Common myeloid progenitor, CD34-positive (primary cell): ENCODE measurements around the gene HADHA.

ENCODE experiments used
- CTCF ChIA-PET: fragments of 350-600 bp; sonication (Branson Sonifier 250); formaldehyde crosslinking; loops from one replicate; lab custom pipeline; 2021; ENCODE audit warnings: antibody characterized with exemption; lab: Charles Lee
- POLR2A ChIA-PET: fragments of 350-600 bp; sonication (Branson Sonifier 250); formaldehyde crosslinking; loops from one replicate; lab custom pipeline; 2021; ENCODE audit warnings: antibody characterized with exemption; lab: Charles Lee
- DNase-seq, 3 donors: peaks; one replicate each; pipeline versions ENCODE4 v3.0.0 to v3.0.0-alpha.2; 2013
- H3K27ac ChIP-seq, 2 experiments: 1 replicate in 1 of 2; 2 replicates in 1 of 2; pipeline ENCODE4 v1.7.0; 2013; ENCODE audit warnings: inconsistent platforms in 2 of 2, low read length in 2 of 2, mild to moderate bottlenecking in 2 of 2, low read depth in 1 of 2, moderate library complexity in 1 of 2; ENCODE audit not compliant: severe bottlenecking in 2 of 2, insufficient read depth in 1 of 2, poor library complexity in 1 of 2
- H3K27me3 ChIP-seq, 5 experiments: replicated peaks in 2 of 5; 1 replicate in 3 of 5; 2 replicates in 2 of 5; pipeline versions ENCODE4 v1.6.1 to v1.7.0; 2013; ENCODE audit warnings: low read length in 4 of 5, mild to moderate bottlenecking in 2 of 5, moderate library complexity in 2 of 5, inconsistent platforms in 1 of 5; ENCODE audit not compliant: insufficient read depth in 5 of 5, control insufficient read depth in 4 of 5
- H3K36me3 ChIP-seq, 4 experiments: 1 replicate in 2 of 4; 2 replicates in 2 of 4; pipeline versions ENCODE4 v1.6.1 to v1.7.0; 2013; ENCODE audit warnings: low read length in 3 of 4, control low read depth in 1 of 4, mild to moderate bottlenecking in 1 of 4; ENCODE audit not compliant: control insufficient read depth in 4 of 4, insufficient read depth in 4 of 4
- H3K4me1 ChIP-seq, 4 experiments: 1 replicate in 3 of 4; 2 replicates in 1 of 4; pipeline versions ENCODE4 v1.6.1 to v1.7.1; 2013; ENCODE audit warnings: low read length in 3 of 4, mild to moderate bottlenecking in 3 of 4, control low read depth in 1 of 4, inconsistent platforms in 1 of 4, moderate library complexity in 1 of 4; ENCODE audit not compliant: control insufficient read depth in 4 of 4, insufficient read depth in 4 of 4; ENCODE audit errors: control extremely low read depth in 1 of 4
- H3K4me3 ChIP-seq, 7 experiments: 1 replicate in 4 of 7; 2 replicates in 3 of 7; pipeline versions ENCODE4 v1.5.1 to v1.7.0; 2013; ENCODE audit warnings: mild to moderate bottlenecking in 7 of 7, low read length in 6 of 7, moderate library complexity in 6 of 7, inconsistent platforms in 2 of 7, low read depth in 2 of 7, control low read depth in 1 of 7; ENCODE audit not compliant: insufficient read depth in 4 of 7, control insufficient read depth in 1 of 7; ENCODE audit errors: extremely low read depth in 1 of 7
- H3K9me3 ChIP-seq, 5 experiments: 1 replicate in 4 of 5; 2 replicates in 1 of 5; pipeline versions ENCODE4 v1.6.1 to v1.7.1; 2013; ENCODE audit warnings: low read length in 4 of 5, mild to moderate bottlenecking in 2 of 5, inconsistent platforms in 1 of 5, low read depth in 1 of 5, moderate library complexity in 1 of 5; ENCODE audit not compliant: control insufficient read depth in 4 of 5, insufficient read depth in 2 of 5; ENCODE audit errors: control extremely low read depth in 1 of 5
- WGBS: methylation state at CpG from one replicate; pipeline ENCODE4 v1.1.5; 2013; ENCODE audit not compliant: insufficient coverage; 5-methylcytosine and 5-hydroxymethylcytosine counted together

Gene HADHA

DNA sequence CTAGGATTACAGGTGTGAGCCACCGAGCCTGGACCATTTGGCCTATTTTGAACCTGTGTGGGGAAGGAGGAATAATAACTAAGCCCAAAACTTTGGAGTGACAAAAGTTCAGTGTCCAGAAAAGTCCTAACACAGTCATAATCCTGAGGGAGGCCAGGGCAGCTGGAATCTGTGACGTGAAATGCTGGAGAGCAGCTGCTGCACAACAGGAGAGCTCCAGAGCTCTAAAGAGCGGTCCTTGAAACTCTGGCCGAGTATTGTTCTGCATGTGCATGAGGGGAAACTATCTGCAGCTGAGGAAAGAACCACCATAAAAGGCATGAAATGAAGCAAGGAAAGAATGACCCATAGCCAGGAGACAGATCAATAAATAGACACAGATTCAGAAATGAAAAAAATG lies 27.8 kb downstream of the HADHA start:
- Histone ChIP-seq H3K27me3 (no peaks in the 10 kb centered on the region), H3K4me1 (no peaks in the 10 kb centered on the region), H3K4me3 (no peak overlapping the region), H3K27ac (no peak overlapping the region), H3K36me3 (peaks cover 19 to 90% (median 60%) of the 10 kb centered on the region in 4 experiments), H3K9me3 (peaks cover 0 to 10% (median 5%) of the 10 kb centered on the region in 5 experiments)
- 92% methylated on average over 4 of the region's 4 CpGs for WGBS
- ChIA-PET CTCF (interaction anchor here (1.4 kb wide), 1 partner anchor 9 kb away, joined by 3 read pairs; no protein-coding TSS in a partner anchor), POLR2A (interaction anchor here (0.8 kb wide), 1 partner anchor 9 kb away, joined by 4 read pairs; no protein-coding TSS in a partner anchor)
- DNase-seq, result no peak

GRCh38 chr2:26215833-26216232 lies 28.6 kb downstream of the HADHA start:
- no peak for DNase-seq
- ChIA-PET CTCF (no interaction called here), POLR2A (interaction anchor here (0.6 to 0.8 kb wide), 2 partner anchors 10 to 435 kb away, joined by 3 to 4 read pairs; no protein-coding TSS in a partner anchor)
- peaks cover 0 to 10% (median 5%) of the 10 kb centered on the region in 5 experiments for H3K9me3 ChIP-seq
- H3K36me3 ChIP-seq, result peaks cover 17 to 87% (median 57%) of the 10 kb centered on the region in 4 experiments
- H3K27ac ChIP-seq, result no peak overlapping the region
- no peaks in the 10 kb centered on the region for H3K4me1 ChIP-seq
- WGBS, result 100% methylated on average over 1 of the region's 1 CpG
- H3K27me3 ChIP-seq, result no peaks in the 10 kb centered on the region
- H3K4me3 ChIP-seq, result no peak overlapping the region

DNA sequence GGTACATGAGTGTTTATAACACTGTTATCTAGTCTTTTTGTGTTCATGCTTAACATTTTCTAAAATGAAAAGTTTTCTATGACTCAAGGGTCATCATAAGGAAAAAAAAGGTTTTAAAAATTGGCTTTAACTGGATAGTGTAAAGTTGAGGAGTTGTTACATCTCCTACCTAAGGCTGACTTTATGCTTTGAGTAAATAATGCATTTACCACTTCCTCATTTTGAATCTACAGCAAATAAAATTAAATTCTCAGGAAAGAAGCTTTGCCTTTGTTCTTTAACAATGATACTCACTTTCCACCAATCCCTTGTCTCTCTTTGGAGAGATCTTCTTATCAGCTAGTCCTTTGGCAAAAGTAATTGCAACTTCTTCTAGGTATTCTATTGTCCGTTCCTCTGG lies 29.7 kb downstream of the HADHA start:
- 100% methylated on average over 1 of the region's 1 CpG for WGBS
- no peak for DNase-seq
- Histone ChIP-seq H3K27ac (no peak overlapping the region), H3K27me3 (no peaks in the 10 kb centered on the region), H3K4me3 (no peak overlapping the region), H3K36me3 (peaks cover 19 to 85% (median 55%) of the 10 kb centered on the region in 4 experiments), H3K4me1 (no peaks in the 10 kb centered on the region), H3K9me3 (peaks cover 0 to 10% (median 5%) of the 10 kb centered on the region in 5 experiments)
- POLR2A ChIA-PET, result interaction anchor here (0.7 kb wide), 1 partner anchor 14 kb away, joined by 3 read pairs; no protein-coding TSS in a partner anchor
- CTCF ChIA-PET, result interaction anchor here (0.7 kb wide), 1 partner anchor 23 kb away, joined by 3 read pairs; no protein-coding TSS in a partner anchor

DNA sequence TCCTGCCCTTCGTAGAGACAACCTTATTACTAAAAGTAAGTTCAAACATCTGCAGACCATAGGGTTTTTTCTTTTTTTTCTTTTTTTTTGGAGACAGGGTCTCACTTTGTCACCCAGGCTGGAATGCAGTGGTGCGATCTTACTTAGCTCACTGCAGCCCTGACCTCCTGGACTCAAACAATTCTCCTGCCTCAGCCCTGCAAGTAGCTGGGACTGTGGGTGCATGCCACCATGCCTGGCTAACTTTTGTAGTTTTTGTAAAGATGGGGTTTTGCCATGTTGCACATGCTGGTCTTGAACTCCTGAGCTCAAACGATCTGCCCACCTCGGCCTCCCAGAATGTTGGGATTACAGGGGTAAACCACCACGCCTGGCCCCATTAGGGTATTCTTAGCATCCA lies 32.4 kb downstream of the HADHA start:
- no peak for DNase-seq
- no peaks in the 10 kb centered on the region for H3K27me3 ChIP-seq
- H3K4me3 ChIP-seq, result no peak overlapping the region
- H3K9me3 ChIP-seq, result no peaks in the 10 kb centered on the region
- 100% methylated on average over 1 of the region's 5 CpGs for WGBS
- ChIA-PET CTCF (no interaction called here), POLR2A (no interaction called here)
- no peaks in the 10 kb centered on the region for H3K4me1 ChIP-seq
- peaks cover 28 to 83% (median 58%) of the 10 kb centered on the region in 4 experiments for H3K36me3 ChIP-seq
- H3K27ac ChIP-seq, result no peak overlapping the region

GRCh38 chr2:26203906-26204305 lies 40.5 kb downstream of the HADHA start:
- CTCF ChIA-PET, result no interaction called here
- POLR2A ChIA-PET, result no interaction called here
- H3K27me3 ChIP-seq, result no peaks in the 10 kb centered on the region
- no peak for DNase-seq
- H3K9me3 ChIP-seq, result no peaks in the 10 kb centered on the region
- no peaks in the 10 kb centered on the region for H3K4me1 ChIP-seq
- peaks cover 23 to 66% (median 49%) of the 10 kb centered on the region in 4 experiments for H3K36me3 ChIP-seq
- no peak overlapping the region for H3K4me3 ChIP-seq
- 100% methylated on average over 2 of the region's 7 CpGs for WGBS
- no peak overlapping the region for H3K27ac ChIP-seq

DNA sequence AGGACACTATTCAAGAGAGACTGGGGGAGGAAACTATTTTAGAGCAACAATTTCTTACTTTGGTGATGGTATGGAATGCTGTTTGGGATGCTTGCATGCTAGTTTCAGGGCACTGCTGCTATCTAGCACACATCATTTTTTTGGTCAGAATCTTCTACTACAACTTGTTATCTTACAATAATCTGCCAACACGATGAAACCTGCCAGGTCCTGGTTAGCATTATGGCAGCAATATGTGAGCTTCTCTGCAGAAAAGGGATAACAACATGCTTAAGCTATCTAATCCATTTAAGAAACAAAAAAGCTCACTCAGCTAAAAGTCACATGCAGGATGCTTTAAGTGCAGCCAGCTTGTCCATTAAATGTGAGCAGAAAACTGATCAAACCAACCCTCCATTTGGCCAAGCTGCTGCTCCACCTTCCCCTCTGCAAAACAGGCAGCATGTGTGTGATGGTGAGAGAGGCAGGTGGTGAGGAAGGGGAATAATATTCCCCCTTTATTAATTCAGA lies 41.4 kb downstream of the HADHA start:
- H3K27ac ChIP-seq, result no peak overlapping the region
- no peaks in the 10 kb centered on the region for H3K27me3 ChIP-seq
- POLR2A ChIA-PET, result no interaction called here
- H3K4me1 ChIP-seq, result no peaks in the 10 kb centered on the region
- CTCF ChIA-PET, result no interaction called here
- no peaks in the 10 kb centered on the region for H3K9me3 ChIP-seq
- H3K36me3 ChIP-seq, result peaks cover 25 to 66% (median 46%) of the 10 kb centered on the region in 4 experiments
- 100% methylated on average over 1 of the region's 1 CpG for WGBS
- no peak overlapping the region for H3K4me3 ChIP-seq
- DNase-seq, result no peak

GRCh38 chr2:26197516-26197915 lies 46.9 kb downstream of the HADHA start:
- ChIA-PET CTCF (no interaction called here), POLR2A (no interaction called here)
- no peak for DNase-seq
- Histone ChIP-seq H3K27me3 (no peaks in the 10 kb centered on the region), H3K9me3 (peaks cover 0 to 6% (median 0%) of the 10 kb centered on the region in 5 experiments), H3K4me1 (no peaks in the 10 kb centered on the region), H3K27ac (no peak overlapping the region), H3K4me3 (no peak overlapping the region), H3K36me3 (peaks cover 29 to 91% (median 62%) of the 10 kb centered on the region in 4 experiments)
- 100% methylated on average over 3 of the region's 4 CpGs for WGBS
